ENCODE results near the gene TXNDC8.

The TXNDC8 gene

GRCh38 chr9:110282018-110282738, 55.5 kb downstream of the TXNDC8 start:
- no peak for DNase-seq (ENCODE audit: low read depth in 2 of 2)

GRCh38 chr9:110278080-110278707, 59.5 kb downstream of the TXNDC8 start:
- no peak for DNase-seq (ENCODE audit: low read depth in 2 of 2)

DNA sequence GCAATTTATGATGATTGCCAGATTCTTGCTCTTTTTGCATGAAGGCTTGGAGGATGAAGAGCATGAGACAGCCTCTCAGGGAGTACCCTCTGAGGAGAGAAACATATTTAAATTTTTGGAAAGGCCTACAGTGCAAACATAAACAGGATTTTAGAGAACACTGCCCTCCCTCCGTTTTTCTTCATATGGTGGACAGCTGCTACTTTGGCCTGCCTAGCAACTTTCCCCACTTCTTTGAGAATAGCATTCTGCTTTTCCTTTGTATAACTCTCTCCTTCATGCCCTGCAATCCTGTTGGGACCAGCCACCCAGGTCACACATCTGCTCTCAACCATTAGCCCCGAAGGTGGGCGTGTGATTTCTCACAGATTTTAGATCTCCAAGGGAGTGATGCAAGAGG, 60.9 kb downstream of the TXNDC8 start:
- DNase-seq (ENCODE audit: low read depth in 2 of 2) = no peak

DNA sequence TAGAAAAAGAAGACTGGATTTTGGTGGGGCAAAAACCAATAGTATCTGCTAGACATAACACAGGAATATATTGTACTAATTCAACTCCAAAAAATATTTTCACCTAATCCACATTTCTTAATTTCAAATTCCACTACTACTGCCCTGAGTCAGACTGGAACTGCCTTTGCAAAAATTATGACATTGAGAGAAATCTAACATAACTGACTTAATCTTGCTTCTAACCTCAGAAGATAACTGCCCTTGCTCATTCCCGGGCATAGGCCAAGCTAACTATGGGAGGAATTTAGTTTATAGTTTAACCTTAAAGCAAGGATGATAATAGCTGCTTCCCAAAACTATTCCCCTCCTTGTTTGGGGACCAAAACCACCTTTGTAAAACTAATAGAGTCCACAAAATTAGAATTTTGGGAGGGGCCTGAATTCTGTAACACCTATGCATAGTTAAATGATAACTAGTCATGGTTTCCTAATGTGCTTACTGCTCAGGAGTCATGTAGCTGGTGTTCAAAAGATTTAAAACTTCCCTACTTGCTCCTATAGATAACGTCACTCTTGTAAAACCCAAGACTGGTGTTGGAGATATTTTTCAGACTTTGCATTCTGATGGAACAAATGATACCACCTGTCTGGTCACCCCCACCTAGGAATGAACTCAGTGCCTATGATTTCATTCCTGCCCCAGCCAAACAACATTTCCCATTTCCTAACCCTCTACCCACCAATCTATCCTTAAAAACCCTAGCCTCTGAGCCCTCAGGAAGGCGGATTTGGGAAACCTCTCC, 67.3 kb downstream of the TXNDC8 start:
- DNase-seq (ENCODE audit: low read depth in 2 of 2) = no peak

DNA sequence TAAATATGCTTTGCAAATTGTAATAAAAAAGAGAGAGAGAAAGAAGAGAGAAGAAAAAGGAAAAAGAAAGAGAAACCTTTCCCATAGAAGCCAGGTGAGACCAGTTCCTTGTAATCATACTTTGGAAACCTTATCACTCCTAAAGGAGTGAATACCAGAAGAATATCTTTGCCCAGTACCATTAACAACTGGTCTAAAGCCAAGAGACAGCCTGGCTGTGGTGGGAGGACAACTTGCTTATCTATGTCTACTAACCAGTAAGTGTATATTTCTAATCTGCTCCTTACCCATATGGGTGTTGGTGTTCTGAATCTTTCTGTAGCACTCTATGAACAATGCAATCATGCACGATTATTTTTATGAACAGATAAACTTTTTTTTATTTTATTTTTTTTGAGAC, 70.9 kb downstream of the TXNDC8 start:
- no peak for DNase-seq (ENCODE audit: low read depth in 2 of 2)

DNA sequence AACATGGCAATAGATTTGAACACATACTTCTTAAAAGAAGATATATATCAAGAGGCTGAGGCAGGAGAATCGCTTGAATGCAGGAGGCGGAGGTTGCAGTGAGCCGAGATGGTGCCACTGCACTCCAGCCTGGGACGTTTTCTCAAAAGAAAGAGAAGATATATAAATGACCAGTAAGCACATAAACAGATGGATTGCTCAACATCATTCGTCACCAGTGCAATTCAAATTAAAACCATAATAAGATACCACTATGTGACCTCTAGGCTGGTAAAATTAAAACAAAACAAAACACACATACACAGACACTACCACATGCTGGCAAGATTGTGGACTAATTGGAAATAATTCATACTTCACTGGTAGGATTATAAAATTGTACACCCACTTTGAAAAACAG, 76.0 kb downstream of the TXNDC8 start:
- no peak for DNase-seq (ENCODE audit: low read depth in 2 of 2)

- DNase-seq (ENCODE audit: low read depth in 2 of 2) = no peak
Measured at GRCh38 chr9:110260911-110261310, 76.8 kb downstream of the TXNDC8 start.

DNA sequence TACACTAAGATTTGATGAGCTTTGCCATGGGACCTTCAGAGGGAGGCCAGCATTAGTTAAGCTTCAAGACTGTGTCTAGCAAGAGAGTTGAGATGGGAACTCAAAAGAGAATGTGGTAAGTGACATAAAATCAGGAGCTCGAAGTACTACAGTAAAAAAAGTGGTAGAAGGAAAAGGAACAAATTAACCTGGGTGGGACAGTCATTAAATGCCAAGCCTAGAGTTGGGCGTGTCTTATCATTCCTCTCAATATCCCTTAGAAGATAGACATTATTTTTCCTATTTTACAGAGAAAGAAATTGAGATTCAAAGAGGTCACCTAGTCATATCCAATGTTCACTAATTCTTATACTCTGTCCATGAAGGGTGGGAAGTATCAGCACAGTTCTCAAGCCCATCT, 78.1 kb downstream of the TXNDC8 start:
- DNase-seq (ENCODE audit: low read depth in 2 of 2) = no peak

DNA sequence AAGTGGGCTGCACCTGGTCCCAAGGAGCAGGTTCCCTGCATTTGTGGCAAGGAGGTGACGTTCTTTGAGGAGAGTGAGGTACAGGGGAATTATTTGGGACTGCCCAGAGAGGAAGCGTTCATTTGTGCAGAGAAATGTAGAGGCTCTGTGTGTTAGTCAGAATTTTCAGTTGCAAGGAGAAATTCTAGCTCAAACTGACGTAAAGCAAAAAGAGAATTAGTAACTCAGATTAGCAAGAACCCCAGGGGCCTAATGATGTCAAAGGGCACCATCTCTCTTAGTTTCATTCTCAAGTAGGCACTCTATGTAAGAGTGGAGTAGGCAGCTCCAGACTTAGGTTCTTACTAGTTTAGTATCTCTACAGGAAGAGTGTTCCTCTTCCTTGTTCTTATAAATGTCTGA, 79.0 kb downstream of the TXNDC8 start:
- DNase-seq (ENCODE audit: low read depth in 2 of 2) = no peak

DNA sequence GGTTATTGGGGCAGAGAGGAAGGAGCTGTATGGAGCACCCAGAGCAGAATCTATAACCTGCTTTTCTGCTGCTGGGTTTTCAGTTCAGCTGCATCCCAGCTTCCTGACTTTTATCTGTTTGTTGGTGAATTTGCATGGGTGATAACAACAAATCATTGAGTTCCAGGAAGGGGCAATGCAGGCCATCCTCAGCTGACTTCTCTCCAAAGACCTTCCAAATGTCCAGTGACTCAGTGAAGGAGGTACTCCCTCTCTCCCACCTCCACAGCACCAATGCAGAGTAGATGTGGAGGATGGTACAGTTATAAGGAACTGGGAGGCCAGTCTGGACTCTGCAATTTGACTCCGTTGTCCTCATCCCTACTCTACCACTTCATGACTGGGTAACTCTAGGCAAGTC, 79.7 kb downstream of the TXNDC8 start:
- no peak for DNase-seq (ENCODE audit: low read depth in 2 of 2)

DNA sequence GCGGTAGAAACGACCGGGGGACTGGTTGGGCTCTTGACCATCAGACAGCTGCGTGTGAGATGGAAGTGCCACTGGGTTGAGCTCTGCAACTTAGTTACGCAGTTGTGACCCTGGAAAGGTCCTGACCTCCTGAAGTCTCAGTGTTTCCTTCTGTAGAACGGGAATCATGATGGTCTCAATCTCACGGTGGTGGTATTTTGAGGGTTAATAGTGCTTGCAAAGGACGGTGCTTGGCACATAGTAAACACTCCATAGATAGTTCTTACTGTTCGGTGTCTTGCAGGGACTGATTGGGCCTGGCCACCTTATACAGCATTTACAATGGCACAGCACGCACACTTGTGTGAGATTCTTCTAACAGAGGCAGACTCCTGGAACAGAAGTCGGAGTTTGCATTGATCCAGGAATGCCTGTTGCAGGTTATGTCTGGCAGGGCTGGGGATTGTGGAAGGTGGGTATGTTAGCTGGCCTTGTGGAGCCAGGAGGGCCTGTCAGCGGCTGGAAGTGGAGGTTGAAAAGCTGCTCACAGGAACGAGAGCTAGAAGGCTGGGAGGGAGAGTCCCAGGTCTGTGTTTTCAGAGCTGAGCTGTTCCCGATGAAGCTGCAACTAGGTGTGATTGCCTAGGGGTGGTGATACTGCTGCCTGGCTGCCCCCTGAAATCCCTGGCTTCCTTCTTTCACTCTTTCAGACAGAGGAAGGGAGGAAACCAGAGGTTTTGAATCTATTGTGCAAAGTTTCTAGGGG, 80.4 kb downstream of the TXNDC8 start:
- no peak for DNase-seq (ENCODE audit: low read depth in 2 of 2)

GRCh38 chr9:110256380-110257096, 81.1 kb downstream of the TXNDC8 start, which contains the start of gene TXN:
TXN (minus strand) TSS chr9:110256507; CDS start chr9:110256435, 72 bp downstream.
- DNase-seq (ENCODE audit: low read depth in 2 of 2) = peak; percentile 79 to 87

DNA sequence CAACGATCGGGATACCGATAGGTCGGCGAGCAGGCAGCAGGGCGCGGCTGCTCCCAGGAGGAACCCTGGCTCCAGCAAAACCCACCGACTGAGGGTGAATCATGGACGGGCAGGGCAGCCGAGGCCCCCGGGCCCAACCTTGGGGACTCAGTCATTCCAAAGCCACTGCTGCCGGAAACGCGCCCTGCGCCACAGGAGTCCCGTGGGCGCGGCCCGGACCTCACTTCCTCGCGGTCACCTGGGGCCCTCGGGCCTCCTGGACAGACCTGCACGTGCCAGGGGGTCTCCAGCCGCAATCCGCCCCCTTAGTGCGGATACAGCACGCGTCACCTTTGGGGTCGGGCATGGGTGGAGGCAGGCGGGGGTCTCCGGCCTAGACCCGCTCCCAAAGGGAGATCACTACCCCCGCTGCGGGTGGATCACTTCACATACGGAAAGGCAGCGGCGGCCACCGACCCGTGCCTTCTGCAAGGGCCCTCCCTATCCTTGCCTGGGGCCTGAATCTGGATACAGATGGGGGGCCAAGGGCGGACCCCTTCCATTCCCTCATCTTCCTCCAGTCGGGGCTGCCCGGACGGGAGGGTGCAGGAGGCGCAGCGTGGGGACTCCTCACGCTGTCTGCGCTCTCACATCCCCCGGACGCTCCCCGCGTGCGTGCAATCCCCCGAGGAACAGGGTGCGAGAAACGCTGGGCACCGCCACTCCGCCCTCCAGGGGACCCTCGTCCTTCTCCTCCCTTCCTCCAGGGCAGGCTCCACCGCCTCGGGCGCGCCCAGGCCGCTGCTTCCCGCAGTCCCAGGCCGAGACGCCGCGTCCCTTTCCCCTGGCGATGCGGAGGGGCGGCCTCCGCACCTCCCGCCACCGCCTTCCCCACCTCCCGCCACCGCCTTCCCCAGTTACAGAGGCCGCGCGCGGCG, 81.9 kb downstream of the TXNDC8 start:
- DNase-seq (ENCODE audit: low read depth in 2 of 2) = peak; percentile 13 to 59

GRCh38 chr9:110255034-110255462, 82.6 kb downstream of the TXNDC8 start:
- DNase-seq (ENCODE audit: low read depth in 2 of 2) = no peak

- no peak for DNase-seq (ENCODE audit: low read depth in 2 of 2)
Measured at GRCh38 chr9:110254500-110254899, 83.2 kb downstream of the TXNDC8 start.
